Activated T-cell treated with anti-CD3 and anti-CD28 coated beads for 4 hours (primary cell): Measurements from ENCODE around the gene GALNT8.
"Not testable (repeated sequence)": the region's sequence is repeated elsewhere in the genome, so short reads cannot be mapped to it uniquely, and the experiment has no call there.

Source experiments
- DNase-seq: peaks from one replicate; pipeline ENCODE4 v3.0.0-alpha.2; 2020

GALNT8 gene

GRCh38 chr12:4719821-4720636, at the start of gene GALNT8:
Gene GALNT8, plus strand, starts transcription at chr12:4720400. Its CDS starts 278 bp downstream, at chr12:4720678.
- DNase-seq, result no peak

GRCh38 chr12:4679711-4680110, 40.5 kb upstream of the GALNT8 start:
- DNase-seq, result no peak

GRCh38 chr12:4681732-4682131, 38.5 kb upstream of the GALNT8 start:
- DNase-seq, result no peak

- DNase-seq, result no peak
Observed at GRCh38 chr12:4685317-4685716, 34.9 kb upstream of the GALNT8 start.

- DNase-seq, result no peak
Observed at GRCh38 chr12:4690760-4691159, 29.4 kb upstream of the GALNT8 start.

- DNase-seq, result no peak
Observed at GRCh38 chr12:4700621-4701026, 19.6 kb upstream of the GALNT8 start.

GRCh38 chr12:4701395-4702190, 18.6 kb upstream of the GALNT8 start:
- DNase-seq, result no peak

- DNase-seq, result no peak
Observed at GRCh38 chr12:4703676-4704075, 16.5 kb upstream of the GALNT8 start.

GRCh38 chr12:4705824-4706223, 14.4 kb upstream of the GALNT8 start:
- no peak for DNase-seq

GRCh38 chr12:4707306-4707705, 12.9 kb upstream of the GALNT8 start:
- no peak for DNase-seq

- DNase-seq, result no peak
Observed at GRCh38 chr12:4710113-4710512, 10.1 kb upstream of the GALNT8 start.

- no peak for DNase-seq
Observed at GRCh38 chr12:4714879-4715278, 5.3 kb upstream of the GALNT8 start.

GRCh38 chr12:4717806-4718205, 2.4 kb upstream of the GALNT8 start:
- DNase-seq, result no peak

- DNase-seq, result no peak
Observed at GRCh38 chr12:4720637-4720995, 416 bp downstream of the GALNT8 start.

- not testable (repeated sequence) for DNase-seq
Observed at GRCh38 chr12:4721587-4721986, 1.4 kb downstream of the GALNT8 start.

GRCh38 chr12:4723226-4723625, 3.0 kb downstream of the GALNT8 start:
- no peak for DNase-seq

- no peak for DNase-seq
Observed at GRCh38 chr12:4725057-4725456, 4.9 kb downstream of the GALNT8 start.

GRCh38 chr12:4734625-4735340, 14.6 kb downstream of the GALNT8 start:
- no peak for DNase-seq

GRCh38 chr12:4736091-4736490, 15.9 kb downstream of the GALNT8 start:
- DNase-seq, result no peak

GRCh38 chr12:4738541-4738940, 18.3 kb downstream of the GALNT8 start:
- DNase-seq, result no peak

GRCh38 chr12:4742416-4742970, 22.3 kb downstream of the GALNT8 start:
- no peak for DNase-seq

- DNase-seq, result no peak
Observed at GRCh38 chr12:4743046-4743445, 22.8 kb downstream of the GALNT8 start.

GRCh38 chr12:4744709-4745108, 24.5 kb downstream of the GALNT8 start:
- DNase-seq, result no peak
